ENCODE measurements around the gene MAP2K6. TPM values are rescaled to one million over a fixed set of nuclear protein-coding genes. Genes with fewer than 3 reads are reported as not detected.

Gene MAP2K6
- total and polyA plus RNA-seq, 12 donors = 0.88 to 4.0 (median 1.8) TPM

DNA sequence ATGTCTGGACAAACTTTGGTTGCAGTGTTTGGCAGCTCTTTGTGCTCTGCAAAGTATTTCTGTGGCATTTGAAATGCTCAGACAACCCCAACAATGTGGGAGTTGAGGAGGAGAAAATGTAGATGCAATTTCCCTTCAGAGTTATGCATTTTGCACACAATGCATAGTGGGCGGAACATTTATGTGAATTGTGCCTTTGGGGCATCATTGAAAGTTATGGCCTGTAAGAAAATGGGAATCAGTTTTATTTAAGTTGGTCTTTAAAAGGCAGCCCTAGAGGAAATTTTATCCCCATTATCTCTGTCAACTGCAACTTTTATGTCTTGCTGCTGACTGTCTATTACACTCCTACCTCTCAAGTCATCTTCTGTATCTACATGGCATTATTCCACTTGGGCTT, 176.2 kb downstream of the MAP2K6 start:
- DNase-seq (no peak), ATAC-seq (no peak)
- H3K4me1 ChIP-seq = peaks cover 0 to 5% (median 0%) of the 10 kb centered on the region in 9 donors
- peaks cover 0 to 10% (median 0%) of the 10 kb centered on the region in 11 donors for H3K9me3 ChIP-seq
- peaks cover 0 to 4% (median 0%) of the 10 kb centered on the region in 7 donors for H3K27me3 ChIP-seq
- no peak overlapping the region for H3K27ac ChIP-seq
- no peaks in the 10 kb centered on the region for H3K36me3 ChIP-seq
- H3K4me3 ChIP-seq = no peak overlapping the region
- no peak for TF ChIP-seq CTCF (IDR thresholded peaks at IDR 0.05)
- WGBS, 2 donors = 98 to 100% methylated on average over 1 of the region's 1 CpG
- intact Hi-C loops (cut with DNase I) = loop anchor here in 1 of 10 donors (10.0 kb wide), 1 partner anchor 964 kb away; no protein-coding TSS in a partner anchor

GRCh38 chr17:69592692-69593350, 178.3 kb downstream of the MAP2K6 start:
- H3K27ac ChIP-seq = no peak overlapping the region
- no peak overlapping the region for H3K4me3 ChIP-seq
- WGBS, 2 donors = 60 to 79% methylated on average over 3 of the region's 3 CpGs
- ATAC-seq (no peak), DNase-seq (no peak)
- peaks cover 0 to 4% (median 0%) of the 10 kb centered on the region in 7 donors for H3K27me3 ChIP-seq
- no peaks in the 10 kb centered on the region for H3K36me3 ChIP-seq
- peaks cover 0 to 5% (median 0%) of the 10 kb centered on the region in 9 donors for H3K4me1 ChIP-seq
- intact Hi-C loops (cut with DNase I) = loop anchor here in 1 of 10 donors (10.0 kb wide), 1 partner anchor 962 kb away; no protein-coding TSS in a partner anchor
- no peak for TF ChIP-seq CTCF (IDR thresholded peaks at IDR 0.05)
- peaks cover 0 to 10% (median 0%) of the 10 kb centered on the region in 11 donors for H3K9me3 ChIP-seq

GRCh38 chr17:69593351-69593715, 178.8 kb downstream of the MAP2K6 start:
- no peak for ATAC-seq
- no peak overlapping the region for H3K4me3 ChIP-seq
- H3K27me3 ChIP-seq = peaks cover 0 to 4% (median 0%) of the 10 kb centered on the region in 7 donors
- no peak overlapping the region for H3K27ac ChIP-seq
- DNase-seq = no peak
- H3K36me3 ChIP-seq = no peaks in the 10 kb centered on the region
- no peak for TF ChIP-seq CTCF (IDR thresholded peaks at IDR 0.05)
- intact Hi-C loops (cut with DNase I) = loop anchor here in 1 of 10 donors (10.0 kb wide), 1 partner anchor 961 kb away; no protein-coding TSS in a partner anchor
- H3K9me3 ChIP-seq = peaks cover 0 to 10% (median 0%) of the 10 kb centered on the region in 11 donors
- 90 to 92% methylated on average over 2 of the region's 2 CpGs for WGBS, 2 donors
- peaks cover 0 to 8% (median 0%) of the 10 kb centered on the region in 9 donors for H3K4me1 ChIP-seq

- no peak for TF ChIP-seq CTCF (IDR thresholded peaks at IDR 0.05)
- ATAC-seq = no peak
- Histone ChIP-seq H3K4me1 (peaks cover 0 to 12% (median 2%) of the 10 kb centered on the region in 9 donors), H3K27ac (no peak overlapping the region), H3K4me3 (no peak overlapping the region), H3K36me3 (no peaks in the 10 kb centered on the region), H3K9me3 (peaks cover 0 to 10% (median 0%) of the 10 kb centered on the region in 11 donors), H3K27me3 (peaks cover 0 to 4% (median 0%) of the 10 kb centered on the region in 7 donors)
- no peak for DNase-seq
- intact Hi-C loops (cut with DNase I) = loop anchor here in 1 of 10 donors (10.0 kb wide), 1 partner anchor 961 kb away; no protein-coding TSS in a partner anchor
- WGBS, 2 donors = 74 to 81% methylated on average over 2 of the region's 2 CpGs
Observed at GRCh38 chr17:69593716-69594115, 179.2 kb downstream of the MAP2K6 start.
